C4-2B (cell line): ENCODE results near the gene DPP6.

Source experiments
- CTCF ChIP-seq: fragments of 450-650 bp; conservative IDR thresholded peaks from 2 replicates; pipeline ENCODE4 v1.5.1; 2017; ENCODE audit warnings: mild to moderate bottlenecking
- ZFX ChIP-seq: fragments of 450-650 bp; IDR thresholded peaks from 2 replicates; pipeline ENCODE4 v1.6.1; 2017

GRCh38 chr7:154433632-154434598, 381.7 kb downstream of the DPP6 start:
- TF ChIP-seq CTCF: no peak
- TF ChIP-seq ZFX: no peak
